Type B pancreatic cell (in vitro differentiated cells): ENCODE results near the gene GTSE1. TPM values are rescaled to one million over a fixed set of nuclear protein-coding genes. Genes with fewer than 3 reads are reported as not detected.
"Not testable (repeated sequence)": the region's sequence is repeated elsewhere in the genome, so short reads cannot be mapped to it uniquely, and the experiment has no call there.

Experiments
- DNase-seq: peaks from one replicate; pipeline ENCODE4 v3.0.0; 2021; ENCODE audit warnings: mixed read lengths; ENCODE audit not compliant: unreplicated experiment; ENCODE audit errors: extremely low spot score
- H3K27ac Mint-ChIP-seq: 2 replicates; pipeline ENCODE4 v1.8.0; 2021; ENCODE audit warnings: mild to moderate bottlenecking, mixed read lengths
- H3K27me3 Mint-ChIP-seq: 2 replicates; pipeline ENCODE4 v1.8.0; 2021; ENCODE audit warnings: mixed read lengths
- H3K36me3 Mint-ChIP-seq: 2 replicates; pipeline ENCODE4 v1.8.0; 2021; ENCODE audit warnings: mixed read lengths
- H3K4me1 Mint-ChIP-seq: one replicate; pipeline ENCODE4 v1.8.0; 2021; ENCODE audit warnings: mixed read lengths; ENCODE audit not compliant: unreplicated experiment
- H3K4me3 Mint-ChIP-seq: 2 replicates; pipeline ENCODE4 v1.8.0; 2021; ENCODE audit warnings: mild to moderate bottlenecking, mixed read lengths
- H3K9me3 Mint-ChIP-seq: 2 replicates; pipeline ENCODE4 v1.8.0; 2021; ENCODE audit warnings: mixed read lengths
- total RNA-seq: library from RNA; stranded (reverse); gene quantifications from 2 replicates; pipeline ENCODE4 v1.2.1, GENCODE V29; 2021; ENCODE audit warnings: low replicate concordance
- TF ChIP-seq, protein P1 (sequence below): fragments of 200-600 bp; sonication (generic); conservative IDR thresholded peaks from 2 replicates; pipeline ENCODE4 v1.5.0; 2021; ENCODE audit warnings: antibody characterized with exemption, mild to moderate bottlenecking

Gene GTSE1
- total RNA-seq, 1 donor from 2014 or later: 39.6 TPM

DNA sequence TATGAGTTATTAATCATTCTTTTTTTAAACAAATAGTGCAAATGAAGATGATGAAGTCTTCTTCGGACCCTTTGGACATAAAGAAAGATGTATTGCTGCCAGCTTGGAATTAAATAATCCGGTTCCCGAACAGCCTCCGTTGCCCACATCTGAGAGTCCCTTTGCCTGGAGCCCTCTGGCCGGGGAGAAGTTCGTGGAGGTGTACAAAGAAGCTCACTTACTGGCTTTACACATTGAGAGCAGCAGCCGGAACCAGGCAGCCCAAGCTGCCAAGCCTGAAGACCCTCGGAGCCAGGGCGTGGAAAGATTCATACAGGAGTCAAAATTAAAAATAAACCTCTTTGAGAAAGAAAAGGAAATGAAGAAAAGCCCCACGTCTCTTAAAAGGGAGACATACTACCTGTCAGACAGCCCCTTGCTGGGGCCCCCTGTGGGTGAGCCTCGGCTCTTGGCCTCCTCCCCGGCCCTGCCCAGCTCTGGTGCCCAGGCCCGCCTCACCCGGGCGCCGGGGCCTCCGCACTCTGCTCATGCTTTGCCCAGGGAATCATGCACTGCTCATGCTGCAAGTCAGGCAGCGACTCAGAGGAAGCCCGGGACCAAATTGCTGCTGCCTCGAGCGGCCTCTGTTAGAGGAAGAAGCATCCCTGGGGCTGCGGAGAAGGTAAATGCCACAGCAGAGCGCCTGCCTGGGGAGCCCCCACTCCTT lies 11.8 kb downstream of the GTSE1 start:
- no peak for DNase-seq
- Mint-ChIP-seq H3K4me3 (peak overlapping the region; percentile 5), H3K9me3 (no peaks in the 10 kb centered on the region), H3K36me3 (peaks cover 16% of the 10 kb centered on the region), H3K27me3 (peaks cover 9% of the 10 kb centered on the region), H3K4me1 (peaks cover 3% of the 10 kb centered on the region), H3K27ac (no peak overlapping the region)
- TF ChIP-seq, protein P1, sequence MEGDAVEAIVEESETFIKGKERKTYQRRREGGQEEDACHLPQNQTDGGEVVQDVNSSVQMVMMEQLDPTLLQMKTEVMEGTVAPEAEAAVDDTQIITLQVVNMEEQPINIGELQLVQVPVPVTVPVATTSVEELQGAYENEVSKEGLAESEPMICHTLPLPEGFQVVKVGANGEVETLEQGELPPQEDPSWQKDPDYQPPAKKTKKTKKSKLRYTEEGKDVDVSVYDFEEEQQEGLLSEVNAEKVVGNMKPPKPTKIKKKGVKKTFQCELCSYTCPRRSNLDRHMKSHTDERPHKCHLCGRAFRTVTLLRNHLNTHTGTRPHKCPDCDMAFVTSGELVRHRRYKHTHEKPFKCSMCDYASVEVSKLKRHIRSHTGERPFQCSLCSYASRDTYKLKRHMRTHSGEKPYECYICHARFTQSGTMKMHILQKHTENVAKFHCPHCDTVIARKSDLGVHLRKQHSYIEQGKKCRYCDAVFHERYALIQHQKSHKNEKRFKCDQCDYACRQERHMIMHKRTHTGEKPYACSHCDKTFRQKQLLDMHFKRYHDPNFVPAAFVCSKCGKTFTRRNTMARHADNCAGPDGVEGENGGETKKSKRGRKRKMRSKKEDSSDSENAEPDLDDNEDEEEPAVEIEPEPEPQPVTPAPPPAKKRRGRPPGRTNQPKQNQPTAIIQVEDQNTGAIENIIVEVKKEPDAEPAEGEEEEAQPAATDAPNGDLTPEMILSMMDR: no peak

DNA sequence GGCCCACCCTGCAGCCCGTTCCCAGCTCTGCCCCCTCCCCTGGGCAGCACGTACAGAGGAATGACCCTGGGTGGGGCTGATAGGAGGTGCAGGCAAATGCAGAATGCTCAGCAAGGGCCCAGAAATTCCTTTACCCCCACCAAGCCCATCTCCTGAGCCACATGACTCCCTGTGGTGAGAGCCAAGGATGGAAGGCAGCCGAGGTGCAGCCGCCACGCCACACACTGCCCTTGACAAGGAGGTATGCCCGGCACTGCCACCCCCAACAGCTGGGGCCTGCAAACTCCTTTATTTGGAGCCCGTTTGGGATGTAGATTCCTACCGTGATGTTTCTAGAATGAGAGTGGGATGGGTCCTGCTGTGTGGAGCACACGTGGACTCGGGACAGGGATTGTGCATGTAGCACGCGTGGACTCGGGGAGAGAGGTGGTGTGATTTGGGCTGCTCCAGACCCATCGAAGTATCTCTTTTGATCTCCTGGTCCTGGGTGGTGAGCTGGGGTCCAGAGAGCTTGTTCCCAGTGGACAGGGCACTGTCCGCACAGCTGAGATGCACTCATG lies 12.9 kb downstream of the GTSE1 start:
- Mint-ChIP-seq H3K36me3 (peaks cover 13% of the 10 kb centered on the region), H3K4me1 (no peaks in the 10 kb centered on the region), H3K27ac (no peak overlapping the region), H3K27me3 (peaks cover 9% of the 10 kb centered on the region), H3K9me3 (no peaks in the 10 kb centered on the region), H3K4me3 (no peak overlapping the region)
- TF ChIP-seq, protein P1: no peak
- DNase-seq: no peak

DNA sequence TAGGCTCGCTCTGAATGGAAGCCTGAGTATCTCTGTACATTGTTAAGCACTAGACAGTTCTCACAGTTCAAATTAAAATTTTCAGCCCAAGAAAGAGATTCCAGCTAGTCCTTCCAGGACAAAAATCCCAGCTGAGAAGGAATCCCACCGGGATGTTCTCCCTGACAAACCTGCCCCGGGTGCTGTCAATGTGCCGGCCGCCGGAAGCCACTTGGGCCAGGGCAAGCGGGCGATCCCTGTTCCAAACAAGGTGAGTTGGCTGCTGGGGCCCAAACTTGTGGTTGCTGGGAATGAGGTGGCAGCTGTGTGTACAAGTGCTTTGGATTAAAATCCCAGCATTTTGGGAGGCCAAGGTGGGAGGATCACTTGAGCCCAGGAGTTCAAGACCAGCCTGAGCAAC lies 15.4 kb downstream of the GTSE1 start:
- Mint-ChIP-seq H3K27ac (no peak overlapping the region), H3K4me3 (no peak overlapping the region), H3K4me1 (no peaks in the 10 kb centered on the region), H3K27me3 (peaks cover 9% of the 10 kb centered on the region), H3K36me3 (peaks cover 9% of the 10 kb centered on the region), H3K9me3 (no peaks in the 10 kb centered on the region)
- DNase-seq: no peak
- TF ChIP-seq, protein P1: no peak

DNA sequence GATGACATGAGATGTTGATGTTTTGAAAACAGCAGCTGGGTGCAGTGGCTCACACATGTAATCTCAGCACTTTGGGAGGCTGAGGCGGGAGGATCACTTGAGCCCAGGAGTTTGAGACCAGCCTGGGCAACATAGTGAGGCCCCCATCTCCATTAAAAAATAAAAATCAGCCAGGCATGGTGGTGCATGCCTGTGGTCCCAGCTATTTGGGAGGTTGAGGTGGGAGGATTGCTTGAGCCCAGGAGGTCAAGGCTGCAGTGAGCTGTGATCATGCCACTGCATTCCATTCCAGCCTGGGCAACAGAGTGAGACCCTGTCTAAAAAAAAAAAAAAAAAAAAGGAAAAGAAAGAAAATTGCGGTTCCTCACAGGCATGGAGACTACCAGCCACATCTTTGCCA lies 16.2 kb downstream of the GTSE1 start:
- not testable (repeated sequence) for H3K36me3 Mint-ChIP-seq, H3K9me3 Mint-ChIP-seq, DNase-seq, H3K27me3 Mint-ChIP-seq, H3K4me3 Mint-ChIP-seq, H3K4me1 Mint-ChIP-seq, H3K27ac Mint-ChIP-seq

DNA sequence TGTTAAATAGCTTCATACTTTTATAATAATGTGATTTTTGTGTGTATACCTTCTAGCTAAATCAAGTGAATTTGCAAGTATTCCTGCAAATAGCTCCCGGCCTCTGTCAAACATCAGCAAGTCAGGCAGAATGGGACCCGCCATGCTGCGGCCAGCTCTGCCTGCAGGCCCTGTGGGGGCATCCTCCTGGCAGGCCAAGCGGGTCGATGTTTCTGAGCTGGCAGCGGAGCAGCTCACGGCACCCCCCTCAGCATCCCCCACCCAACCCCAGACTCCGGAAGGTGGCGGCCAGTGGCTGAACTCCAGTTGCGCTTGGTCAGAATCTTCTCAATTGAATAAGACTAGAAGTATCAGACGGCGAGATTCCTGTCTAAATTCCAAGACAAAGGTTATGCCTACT lies 19.3 kb downstream of the GTSE1 start:
- TF ChIP-seq, protein P1: no peak
- Mint-ChIP-seq H3K4me3 (no peak overlapping the region), H3K4me1 (no peaks in the 10 kb centered on the region), H3K36me3 (no peaks in the 10 kb centered on the region), H3K27me3 (no peaks in the 10 kb centered on the region), H3K27ac (no peak overlapping the region), H3K9me3 (no peaks in the 10 kb centered on the region)
- no peak for DNase-seq

DNA sequence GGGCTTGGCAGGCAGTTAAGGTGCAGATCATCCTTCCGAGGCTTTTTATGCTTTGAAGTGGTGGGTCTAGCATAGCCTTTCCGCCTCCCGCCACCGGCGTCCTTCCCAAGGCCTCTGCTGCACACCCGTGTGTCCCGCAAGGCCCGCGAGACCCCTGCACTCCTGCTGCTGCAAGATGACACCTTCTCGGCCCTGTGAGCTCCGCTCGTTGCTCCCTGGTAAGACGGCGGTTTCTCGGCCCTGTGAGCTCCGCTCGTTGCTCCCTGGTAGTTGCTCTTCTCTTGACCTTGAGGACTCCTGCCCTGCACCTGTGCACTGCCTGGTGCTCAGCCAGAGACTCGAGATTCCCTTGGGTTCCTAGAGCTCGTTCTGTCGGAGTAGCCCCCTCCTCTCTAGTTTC lies 21.0 kb downstream of the GTSE1 start:
- Mint-ChIP-seq H3K4me1 (no peaks in the 10 kb centered on the region), H3K4me3 (no peak overlapping the region), H3K27me3 (no peaks in the 10 kb centered on the region), H3K36me3 (no peaks in the 10 kb centered on the region), H3K27ac (no peak overlapping the region), H3K9me3 (no peaks in the 10 kb centered on the region)
- no peak for DNase-seq
- TF ChIP-seq, protein P1: no peak
